Jurkat, Clone E6-1 (cell line): Measurements from ENCODE around the gene LSM6.

Experiments
- DNase-seq: peaks from one replicate; pipeline ENCODE4 v3.0.0-alpha.2; 2011; ENCODE audit warnings: low read depth, low spot score
- H3K4me3 ChIP-seq: 2 replicates; pipeline ENCODE4 v1.5.1; 2011; ENCODE audit warnings: mild to moderate bottlenecking, low read length, control low read depth, moderate library complexity

LSM6 gene

GRCh38 chr4:146237092-146237491 is 61.6 kb downstream of the LSM6 start:
- no peak for DNase-seq
- H3K4me3 ChIP-seq, result no peak overlapping the region

- DNase-seq, result no peak
- no peak overlapping the region for H3K4me3 ChIP-seq
Observed at GRCh38 chr4:146238107-146238506, 62.6 kb downstream of the LSM6 start.
